WI38 (cell line): ENCODE measurements around the gene YJU2.
"Not testable (repeated sequence)": the region's sequence is repeated elsewhere in the genome, so short reads cannot be mapped to it uniquely, and the experiment has no call there.

Experiments
- H3K4me3 ChIP-seq: 2 replicates; pipeline ENCODE4 v1.5.1; 2011; ENCODE audit warnings: low read depth, mild to moderate bottlenecking, control low read depth, low read length
- TF ChIP-seq, protein P1 (sequence below): IDR thresholded peaks from 2 replicates; pipeline ENCODE4 v1.5.1; 2012; ENCODE audit warnings: low read depth, mild to moderate bottlenecking, control low read depth, low read length

Gene YJU2

DNA sequence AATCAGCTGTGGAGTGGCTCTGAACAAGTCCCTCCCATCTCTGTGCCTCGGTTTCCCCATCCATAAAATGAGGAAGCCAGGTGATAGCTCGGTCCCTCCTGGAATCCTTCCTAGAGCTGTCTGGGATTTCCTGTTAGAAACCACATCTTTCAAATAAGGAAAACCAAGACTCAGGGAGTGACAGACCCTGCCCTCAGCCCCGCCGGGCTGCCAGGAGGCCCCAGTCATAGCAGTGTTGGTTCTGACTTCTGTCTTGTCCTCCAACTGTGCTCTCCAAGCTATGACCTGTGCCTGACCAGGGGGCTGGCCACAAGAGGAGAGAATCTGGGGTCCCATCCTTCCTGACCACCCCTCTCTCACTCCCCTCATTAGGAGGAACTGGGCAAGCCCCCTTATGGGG lies 31.1 kb downstream of the YJU2 start:
- no peak overlapping the region for H3K4me3 ChIP-seq
- TF ChIP-seq, protein P1, sequence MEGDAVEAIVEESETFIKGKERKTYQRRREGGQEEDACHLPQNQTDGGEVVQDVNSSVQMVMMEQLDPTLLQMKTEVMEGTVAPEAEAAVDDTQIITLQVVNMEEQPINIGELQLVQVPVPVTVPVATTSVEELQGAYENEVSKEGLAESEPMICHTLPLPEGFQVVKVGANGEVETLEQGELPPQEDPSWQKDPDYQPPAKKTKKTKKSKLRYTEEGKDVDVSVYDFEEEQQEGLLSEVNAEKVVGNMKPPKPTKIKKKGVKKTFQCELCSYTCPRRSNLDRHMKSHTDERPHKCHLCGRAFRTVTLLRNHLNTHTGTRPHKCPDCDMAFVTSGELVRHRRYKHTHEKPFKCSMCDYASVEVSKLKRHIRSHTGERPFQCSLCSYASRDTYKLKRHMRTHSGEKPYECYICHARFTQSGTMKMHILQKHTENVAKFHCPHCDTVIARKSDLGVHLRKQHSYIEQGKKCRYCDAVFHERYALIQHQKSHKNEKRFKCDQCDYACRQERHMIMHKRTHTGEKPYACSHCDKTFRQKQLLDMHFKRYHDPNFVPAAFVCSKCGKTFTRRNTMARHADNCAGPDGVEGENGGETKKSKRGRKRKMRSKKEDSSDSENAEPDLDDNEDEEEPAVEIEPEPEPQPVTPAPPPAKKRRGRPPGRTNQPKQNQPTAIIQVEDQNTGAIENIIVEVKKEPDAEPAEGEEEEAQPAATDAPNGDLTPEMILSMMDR = no peak

DNA sequence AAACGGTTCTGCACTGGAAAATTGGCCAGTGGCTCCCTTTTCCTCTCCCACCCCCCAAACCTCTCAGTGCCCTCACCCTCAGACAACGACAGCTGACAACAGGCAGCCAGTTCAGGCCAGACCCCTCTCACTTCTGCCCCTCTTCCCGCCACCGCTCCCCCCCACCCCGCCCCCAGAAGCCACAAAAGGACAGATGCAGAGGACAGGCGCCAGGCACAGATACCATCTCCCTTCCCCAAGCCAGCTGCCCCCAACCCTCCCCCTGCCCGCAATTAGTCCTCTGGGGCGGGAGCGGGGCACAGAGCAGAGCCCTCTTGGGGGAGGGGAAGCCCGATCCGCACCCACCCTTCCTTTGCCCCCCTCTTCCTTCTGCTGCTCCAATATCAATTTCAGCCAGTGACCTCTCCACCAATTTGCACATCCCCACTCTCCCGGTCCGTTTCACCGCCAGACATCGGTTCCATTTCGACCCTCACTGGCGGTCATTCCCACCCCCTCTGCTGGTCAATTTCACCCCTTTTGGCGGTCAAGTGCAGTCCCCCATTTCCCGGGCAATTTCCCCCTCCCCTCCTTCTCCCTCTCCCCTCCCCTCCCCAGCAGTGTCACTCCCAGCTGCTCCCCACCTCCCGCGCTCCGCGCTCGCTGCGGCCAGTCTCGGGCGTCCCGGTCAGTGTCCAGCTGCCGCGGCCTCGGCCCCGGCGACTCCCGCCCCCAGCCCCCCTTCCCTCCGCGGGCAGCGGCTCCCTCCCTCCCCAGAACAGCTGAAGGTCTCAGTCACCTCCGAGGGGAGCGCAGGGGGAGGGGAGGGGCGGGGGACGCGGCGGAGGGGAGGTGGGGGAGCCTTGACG lies 31.8 kb downstream of the YJU2 start, which contains the start of gene SHD:
Gene SHD (plus strand): TSS at position 848 of the 848 bp plus-strand sequence. CDS start 798 bp downstream, outside the sequence.
- TF ChIP-seq, protein P1 = no peak
- no peak within 1 kb of the TSS for H3K4me3 ChIP-seq

- TF ChIP-seq, protein P1 = no peak
- H3K4me3 ChIP-seq = no peak overlapping the region
These were observed 32.3 kb downstream of the YJU2 start for GRCh38 chr19:4279267-4279529.

DNA sequence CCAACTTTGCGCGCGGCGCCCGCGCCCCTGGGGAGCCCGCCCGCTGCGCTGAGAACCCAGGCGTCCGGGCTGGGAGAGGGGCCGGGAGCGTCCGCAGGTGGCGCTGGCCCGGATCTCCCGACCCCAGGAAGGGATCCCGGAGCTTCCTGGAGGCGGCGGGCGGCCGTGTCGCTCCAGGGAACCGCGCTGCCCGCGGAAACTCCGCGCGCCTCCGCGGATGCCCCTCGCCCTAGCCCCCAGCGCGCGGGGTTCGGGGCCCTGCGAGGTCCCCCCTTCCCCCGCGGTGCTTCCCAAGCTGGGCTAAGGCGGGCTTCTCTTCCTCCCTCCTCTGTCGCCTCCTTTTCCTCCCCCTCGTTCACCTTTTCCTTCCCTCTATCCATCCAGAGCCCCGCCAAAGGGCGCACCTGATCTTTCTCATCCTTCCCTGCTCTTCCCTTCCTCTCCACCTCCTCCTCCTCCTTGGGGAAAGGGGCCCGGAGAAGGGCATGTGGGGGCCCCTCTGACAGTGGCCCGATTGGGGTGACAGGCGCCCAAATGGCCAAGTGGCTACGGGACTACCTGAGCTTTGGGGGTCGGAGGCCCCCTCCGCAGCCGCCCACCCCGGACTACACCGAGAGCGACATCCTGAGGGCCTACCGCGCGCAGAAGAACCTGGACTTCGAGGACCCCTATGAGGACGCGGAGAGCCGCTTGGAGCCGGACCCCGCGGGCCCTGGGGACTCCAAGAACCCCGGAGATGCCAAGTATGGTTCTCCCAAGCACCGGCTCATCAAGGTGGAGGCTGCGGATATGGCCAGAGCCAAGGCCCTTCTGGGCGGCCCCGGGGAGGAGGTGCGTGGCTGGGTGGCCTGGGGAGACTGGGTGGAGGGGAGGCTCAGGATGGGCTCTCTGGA lies 32.9 kb downstream of the YJU2 start:
- TF ChIP-seq, protein P1 = no peak
- no peak overlapping the region for H3K4me3 ChIP-seq

DNA sequence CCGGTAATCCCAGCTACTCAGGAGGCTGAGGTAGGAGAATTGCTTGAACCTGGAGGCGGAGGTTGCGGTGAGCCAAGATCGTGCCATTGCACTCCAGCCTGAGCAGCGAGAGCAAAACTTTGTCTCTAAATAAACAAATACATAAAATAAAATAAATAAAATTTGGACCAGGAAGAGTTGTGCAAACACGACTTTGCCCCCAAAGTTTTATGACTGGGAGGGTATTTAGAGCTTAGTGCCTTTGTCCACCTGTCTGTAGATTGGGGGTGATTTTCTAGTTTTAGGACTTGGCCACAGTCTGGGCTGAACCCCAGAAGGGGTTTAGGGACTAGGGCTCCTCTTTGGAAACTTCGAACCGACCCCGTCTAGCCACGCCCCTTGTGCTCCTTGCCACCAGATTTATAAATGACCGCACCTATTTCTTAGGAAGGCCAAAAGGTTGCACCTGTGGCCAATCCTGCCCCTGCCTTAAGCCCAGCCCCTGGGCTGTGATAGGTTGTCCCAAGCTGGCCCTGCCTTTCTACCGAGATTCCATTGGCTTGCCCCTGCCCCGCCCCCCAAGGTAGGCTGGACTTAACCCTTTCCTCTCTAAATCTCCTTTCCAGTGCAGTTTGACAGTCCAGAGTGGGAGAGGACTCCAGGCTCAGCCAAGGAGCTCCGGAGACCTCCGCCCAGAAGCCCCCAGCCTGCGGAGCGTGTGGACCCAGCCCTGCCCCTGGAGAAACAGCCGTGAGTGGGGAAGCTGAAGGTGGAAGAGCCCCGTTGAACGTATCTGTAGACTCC lies 37.5 kb downstream of the YJU2 start:
- TF ChIP-seq, protein P1 = no peak
- H3K4me3 ChIP-seq = no peak overlapping the region

- TF ChIP-seq, protein P1 = no peak
- H3K4me3 ChIP-seq = no peak overlapping the region
These were observed 38.1 kb downstream of the YJU2 start for GRCh38 chr19:4284974-4285373.

DNA sequence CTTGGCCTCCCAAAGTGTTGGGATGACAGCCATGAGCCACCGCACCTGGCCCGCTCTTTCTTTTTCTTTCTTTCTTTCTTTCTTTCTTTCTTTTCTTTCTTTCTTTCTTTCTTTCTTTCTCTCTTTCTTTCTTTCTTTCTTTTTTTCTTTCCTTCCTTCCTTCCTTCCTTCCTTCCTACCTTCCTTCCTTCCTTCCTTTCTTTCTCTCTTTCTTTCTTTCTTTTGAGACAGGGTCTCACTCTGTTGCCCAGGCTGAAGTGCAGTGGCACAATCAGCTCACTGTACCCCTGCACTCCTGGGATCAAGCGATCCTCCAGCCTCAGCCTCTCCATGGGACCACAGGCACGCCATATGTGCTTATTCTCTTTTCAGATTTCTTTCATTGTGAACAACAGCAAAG lies 39.3 kb downstream of the YJU2 start:
- not testable (repeated sequence) for H3K4me3 ChIP-seq
